OCI-LY3 (cell line): ENCODE data around the gene EDEM3.

ENCODE experiments used
- CTCF ChIP-seq: fragments of 200-600, 300-600 bp; sonication (generic); IDR thresholded peaks from 2 replicates; pipeline ENCODE4 v1.5.1; 2014; ENCODE audit warnings: antibody characterized with exemption, low read length, low read depth
- EZH2phosphoT487 ChIP-seq: fragments of 200-600 bp; shearing (Covaris generic); IDR thresholded peaks from 2 replicates; pipeline ENCODE4 v1.6.1; 2018; ENCODE audit warnings: antibody characterized with exemption, mixed run types, low read depth

DNA sequence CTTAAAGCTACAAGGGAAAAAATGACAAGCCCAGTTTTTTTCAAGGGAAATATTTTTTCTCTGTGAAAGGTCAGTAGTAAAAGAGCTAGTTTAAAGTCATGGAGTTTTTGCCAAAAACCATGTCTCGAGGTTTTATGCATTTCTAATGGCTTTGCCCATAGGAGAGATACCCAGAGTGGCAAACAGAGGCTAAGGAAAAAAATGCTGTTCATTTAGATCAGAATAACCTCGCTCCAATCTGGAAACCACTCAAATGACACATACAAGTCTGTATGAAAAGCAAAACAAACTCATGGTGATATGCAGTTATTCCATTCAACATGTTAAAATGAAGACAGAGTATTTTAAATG, 36.9 kb upstream of the EDEM3 start:
- TF ChIP-seq CTCF (no peak), EZH2phosphoT487 (no peak)
